Measurements from ENCODE around the gene RWDD2A.

DNA sequence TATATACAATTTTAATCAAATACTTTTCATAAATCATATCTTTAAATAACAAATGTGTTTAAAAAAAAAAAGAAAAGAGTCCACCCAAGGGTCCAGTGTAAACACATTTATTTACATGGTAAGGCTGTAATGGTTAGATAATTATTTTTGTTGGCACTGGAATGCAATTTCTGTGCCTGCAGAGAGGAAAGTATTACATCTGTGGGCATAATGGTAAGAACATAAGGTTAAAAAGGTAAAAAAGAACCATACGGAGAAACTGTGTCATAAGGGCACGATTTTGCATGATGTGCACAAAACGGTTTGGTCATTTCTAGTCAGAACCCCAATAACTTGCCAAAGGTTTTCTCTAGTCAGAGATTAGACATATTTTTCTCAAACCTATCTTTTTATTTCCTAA, 54.3 kb downstream of the RWDD2A start:
- no peak for TF ChIP-seq EZH2phosphoT487 (IDR thresholded peaks at IDR 0.05; ENCODE audit: borderline replicate concordance, low read length)
- TF ChIP-seq, protein P1, sequence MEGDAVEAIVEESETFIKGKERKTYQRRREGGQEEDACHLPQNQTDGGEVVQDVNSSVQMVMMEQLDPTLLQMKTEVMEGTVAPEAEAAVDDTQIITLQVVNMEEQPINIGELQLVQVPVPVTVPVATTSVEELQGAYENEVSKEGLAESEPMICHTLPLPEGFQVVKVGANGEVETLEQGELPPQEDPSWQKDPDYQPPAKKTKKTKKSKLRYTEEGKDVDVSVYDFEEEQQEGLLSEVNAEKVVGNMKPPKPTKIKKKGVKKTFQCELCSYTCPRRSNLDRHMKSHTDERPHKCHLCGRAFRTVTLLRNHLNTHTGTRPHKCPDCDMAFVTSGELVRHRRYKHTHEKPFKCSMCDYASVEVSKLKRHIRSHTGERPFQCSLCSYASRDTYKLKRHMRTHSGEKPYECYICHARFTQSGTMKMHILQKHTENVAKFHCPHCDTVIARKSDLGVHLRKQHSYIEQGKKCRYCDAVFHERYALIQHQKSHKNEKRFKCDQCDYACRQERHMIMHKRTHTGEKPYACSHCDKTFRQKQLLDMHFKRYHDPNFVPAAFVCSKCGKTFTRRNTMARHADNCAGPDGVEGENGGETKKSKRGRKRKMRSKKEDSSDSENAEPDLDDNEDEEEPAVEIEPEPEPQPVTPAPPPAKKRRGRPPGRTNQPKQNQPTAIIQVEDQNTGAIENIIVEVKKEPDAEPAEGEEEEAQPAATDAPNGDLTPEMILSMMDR (conservative IDR thresholded peaks at IDR 0.05; ENCODE audit: low read depth, low read length) = no peak

Measured in PC-3 (cell line).